GM23248 (cell line): Measurements from ENCODE around the gene OR51A7. TPM values are rescaled to one million over a fixed set of nuclear protein-coding genes. Genes with fewer than 3 reads are reported as not detected.
"Not testable (repeated sequence)": the region's sequence is repeated elsewhere in the genome, so short reads cannot be mapped to it uniquely, and the experiment has no call there.

Experiments used
- DNase-seq: peaks from one replicate; pipeline ENCODE4 v3.0.0-alpha.2; 2015
- H2AFZ ChIP-seq: fragments of 200-600 bp; sonication (generic); 2 replicates; pipeline ENCODE4 v1.6.1; 2016; ENCODE audit warnings: antibody characterized with exemption
- H3F3A ChIP-seq: fragments of 200-600 bp; sonication (generic); 2 replicates; pipeline ENCODE4 v1.6.1; 2016; ENCODE audit warnings: mild to moderate bottlenecking, antibody characterized with exemption, mixed run types; ENCODE audit not compliant: insufficient read depth
- H3K27ac ChIP-seq: fragments of 200-600 bp; sonication (generic); 2 replicates; pipeline ENCODE4 v1.5.1; 2016; ENCODE audit warnings: mild to moderate bottlenecking
- H3K27me3 ChIP-seq: fragments of 200-600 bp; sonication (generic); replicated peaks from 2 replicates; pipeline ENCODE4 v1.6.1; 2016; ENCODE audit warnings: mild to moderate bottlenecking; ENCODE audit not compliant: insufficient read depth
- H3K36me3 ChIP-seq: fragments of 200-600 bp; sonication (generic); 2 replicates; pipeline ENCODE4 v1.6.1; 2016; ENCODE audit warnings: low read depth, mild to moderate bottlenecking
- H3K4me1 ChIP-seq: fragments of 200-600 bp; sonication (generic); 2 replicates; pipeline ENCODE4 v1.6.1; 2016; ENCODE audit warnings: mild to moderate bottlenecking; ENCODE audit not compliant: insufficient read depth
- H3K4me2 ChIP-seq: fragments of 200-600 bp; sonication (generic); one replicate; pipeline ENCODE4 v1.6.1; 2016; ENCODE audit warnings: mild to moderate bottlenecking; ENCODE audit not compliant: unreplicated experiment
- H3K4me3 ChIP-seq: fragments of 200-600 bp; sonication (generic); 2 replicates; pipeline ENCODE4 v1.5.1; 2016; ENCODE audit warnings: mild to moderate bottlenecking
- H3K79me2 ChIP-seq: fragments of 200-600 bp; sonication (generic); 2 replicates; pipeline ENCODE4 v1.6.1; 2016; ENCODE audit warnings: mild to moderate bottlenecking; ENCODE audit not compliant: insufficient read depth
- H3K9ac ChIP-seq: fragments of 200-600 bp; sonication (generic); 2 replicates; pipeline ENCODE4 v1.6.1; 2016; ENCODE audit warnings: mild to moderate bottlenecking
- H3K9me2 ChIP-seq: fragments of 200-600 bp; sonication (generic); 2 replicates; pipeline ENCODE4 v1.6.1; 2016; ENCODE audit warnings: mixed run types, mild to moderate bottlenecking, moderate library complexity; ENCODE audit not compliant: insufficient read depth
- H3K9me3 ChIP-seq: fragments of 200-600 bp; sonication (generic); one replicate; pipeline ENCODE4 v1.6.1; 2017; ENCODE audit warnings: low read depth
- H4K20me1 ChIP-seq: fragments of 200-600 bp; sonication (generic); 2 replicates; pipeline ENCODE4 v1.6.0; 2016; ENCODE audit not compliant: insufficient read depth
- EZH2 ChIP-seq: fragments of 200-600 bp; sonication (generic); IDR thresholded peaks from 2 replicates; pipeline ENCODE4 v1.6.1; 2018; ENCODE audit warnings: antibody characterized with exemption, mild to moderate bottlenecking; ENCODE audit not compliant: insufficient read depth, poor library complexity, severe bottlenecking
- EZH2phosphoT487 ChIP-seq: fragments of 200-600 bp; sonication (generic); IDR thresholded peaks from 2 replicates; pipeline ENCODE4 v1.6.1; 2018; ENCODE audit warnings: antibody characterized with exemption, moderate library complexity, mild to moderate bottlenecking, low read depth; ENCODE audit not compliant: insufficient read depth
- WGBS, 2 experiments: methylation state at CpG; one replicate each; pipeline ENCODE4 v1.1.6; 2015 to 2017; ENCODE audit warnings: low lambda C conversion rate in 2 of 2, low coverage in 1 of 2; ENCODE audit errors: missing lambda C conversion rate in 2 of 2; 5-methylcytosine and 5-hydroxymethylcytosine counted together
- in situ Hi-C: fragments of 300-500 bp; cut with MboI; formaldehyde crosslinking; loops from 2 replicates; pipeline ENCODE4 v1.15.0; 2020
- polyA plus RNA-seq: library from polyadenylated mRNA; unstranded; fragments of >200 nt; fragmentation: Nextera tagmentation; extraction: Ambion mirVana; gene quantifications from 2 replicates; pipeline ENCODE4 v1.2.1, GENCODE V29; 2016
- total RNA-seq: library from RNA; depleted of rRNA; stranded (reverse); fragments of >200 nt; shearing (Covaris generic); gene quantifications from 2 replicates; pipeline ENCODE4 v1.2.3, GENCODE V29; 2014; rRNA removed

OR51A7 gene, protein sequence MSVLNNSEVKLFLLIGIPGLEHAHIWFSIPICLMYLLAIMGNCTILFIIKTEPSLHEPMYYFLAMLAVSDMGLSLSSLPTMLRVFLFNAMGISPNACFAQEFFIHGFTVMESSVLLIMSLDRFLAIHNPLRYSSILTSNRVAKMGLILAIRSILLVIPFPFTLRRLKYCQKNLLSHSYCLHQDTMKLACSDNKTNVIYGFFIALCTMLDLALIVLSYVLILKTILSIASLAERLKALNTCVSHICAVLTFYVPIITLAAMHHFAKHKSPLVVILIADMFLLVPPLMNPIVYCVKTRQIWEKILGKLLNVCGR
- total RNA-seq (not detected in 2 replicates), polyA plus RNA-seq (not detected in 2 replicates)

DNA sequence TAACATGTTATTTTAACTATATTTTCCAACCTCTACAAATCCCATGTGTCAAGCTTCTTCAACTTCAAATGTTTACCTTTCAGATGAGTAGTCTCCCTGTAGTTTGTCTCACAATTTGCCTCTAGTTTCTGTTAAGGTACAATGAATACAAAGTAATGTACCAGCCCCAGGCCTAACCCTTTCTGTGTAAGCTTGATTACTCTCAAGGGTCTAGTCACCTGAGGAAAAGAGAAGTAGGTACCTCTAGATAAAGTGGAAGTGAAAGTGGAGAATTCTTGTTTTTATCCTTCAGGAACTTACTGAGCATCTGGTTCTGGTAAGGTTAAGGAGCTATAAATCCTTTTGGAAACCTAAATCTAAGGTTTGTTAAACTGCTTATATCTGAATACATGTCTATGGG is at the start of gene OR51A7:
TSS of gene OR51A7 (plus strand) at position 300 of the 400 bp plus-strand sequence. CDS start 3,587 bp downstream, outside the sequence.
- Histone ChIP-seq H2AFZ (no peak within 1 kb of the TSS), H4K20me1 (no peaks in the 10 kb centered on the region), H3K9me2 (no peaks in the 10 kb centered on the region), H3K9ac (no peak within 1 kb of the TSS), H3K4me1 (no peaks in the 10 kb centered on the region), H3K9me3 (no peaks in the 10 kb centered on the region), H3K36me3 (no peaks in the 10 kb centered on the region), H3F3A (no peaks in the 10 kb centered on the region), H3K79me2 (no peaks in the 10 kb centered on the region), H3K4me2 (no peak within 1 kb of the TSS), H3K4me3 (no peak within 1 kb of the TSS), H3K27ac (no peak within 1 kb of the TSS), H3K27me3 (no peaks in the 10 kb centered on the region)
- in situ Hi-C loops = no loop called here
- TF ChIP-seq EZH2phosphoT487 (no peak), EZH2 (no peak)
- DNase-seq = no peak

DNA sequence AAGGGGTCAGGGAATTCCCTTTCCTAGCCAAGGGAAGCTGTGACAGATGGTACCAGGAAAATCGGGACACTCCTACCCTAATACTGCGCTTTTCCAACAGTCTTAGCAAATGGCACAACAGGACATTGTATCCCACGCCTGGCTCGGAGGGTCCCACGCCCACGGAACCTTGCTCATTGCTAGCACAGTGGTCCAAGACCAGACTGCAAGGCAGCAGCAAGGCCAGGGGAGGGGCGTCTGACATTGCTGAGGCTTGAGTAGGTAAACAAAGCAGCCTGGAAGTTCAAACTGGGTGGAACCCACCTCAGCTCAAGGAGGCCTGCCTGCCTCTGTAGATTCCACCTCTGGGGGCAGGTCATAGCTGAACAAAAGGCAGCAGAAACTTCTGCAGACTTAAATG is 49.3 kb upstream of the OR51A7 start:
- WGBS, 2 experiments = 35 to 45% methylated on average over 7 of the region's 7 CpGs
- H3F3A ChIP-seq, H3K27me3 ChIP-seq, H3K79me2 ChIP-seq, H3K4me1 ChIP-seq, in situ Hi-C loops, H3K4me3 ChIP-seq, H3K9me3 ChIP-seq, H2AFZ ChIP-seq, H3K4me2 ChIP-seq, DNase-seq, H3K9me2 ChIP-seq, H3K36me3 ChIP-seq, H4K20me1 ChIP-seq, H3K9ac ChIP-seq, H3K27ac ChIP-seq: not testable (repeated sequence)

DNA sequence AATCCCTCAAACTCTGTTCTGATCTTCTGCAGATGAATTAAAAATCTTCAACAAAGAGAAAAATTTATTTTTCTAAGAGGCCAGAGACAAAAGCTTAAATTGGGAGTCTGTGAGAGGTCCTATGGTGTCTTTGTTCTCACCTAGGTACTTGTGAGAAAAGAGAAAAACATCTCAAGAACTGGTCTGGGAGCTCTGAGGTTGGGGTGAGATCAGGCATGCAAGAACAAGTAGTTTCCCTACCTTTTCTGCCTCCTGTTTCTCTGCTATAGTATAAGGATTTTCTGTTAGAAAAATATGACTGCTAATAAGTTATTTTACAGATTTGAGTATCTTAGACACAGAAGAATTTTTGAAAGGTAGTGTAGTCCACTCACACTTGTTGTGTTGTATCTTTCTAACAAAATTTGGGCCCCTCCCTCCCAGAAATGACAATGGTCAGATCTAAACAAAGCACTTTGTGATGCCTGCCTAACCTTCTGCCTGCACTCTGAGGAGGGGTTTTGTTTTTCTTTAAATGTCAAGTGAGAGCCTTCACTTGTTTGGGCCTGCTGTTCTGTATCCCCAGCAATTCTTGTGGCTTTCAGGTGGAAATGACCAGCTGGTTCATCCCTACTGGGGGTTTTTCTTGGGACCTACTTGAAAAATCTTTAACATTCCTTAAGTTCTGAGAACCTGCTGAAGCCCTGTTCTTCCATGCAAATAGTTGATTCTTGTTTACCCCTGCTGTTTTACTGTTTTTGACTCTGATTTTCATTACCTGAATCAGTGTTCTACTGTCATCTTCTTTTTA is 40.9 kb upstream of the OR51A7 start:
- TF ChIP-seq EZH2 = no peak
- no peak for TF ChIP-seq EZH2phosphoT487
- H2AFZ ChIP-seq = no peak overlapping the region
- H3K36me3 ChIP-seq = no peaks in the 10 kb centered on the region
- no peaks in the 10 kb centered on the region for H3K27me3 ChIP-seq
- H3K79me2 ChIP-seq = no peaks in the 10 kb centered on the region
- H3K4me1 ChIP-seq = no peaks in the 10 kb centered on the region
- no peak overlapping the region for H3K4me2 ChIP-seq
- H3K9me3 ChIP-seq = peaks cover 6% of the 10 kb centered on the region
- H3K4me3 ChIP-seq = no peak overlapping the region
- no peaks in the 10 kb centered on the region for H3F3A ChIP-seq
- no peaks in the 10 kb centered on the region for H4K20me1 ChIP-seq
- H3K9me2 ChIP-seq = no peaks in the 10 kb centered on the region
- in situ Hi-C loops = no loop called here
- DNase-seq = no peak
- no peak overlapping the region for H3K9ac ChIP-seq
- no peak overlapping the region for H3K27ac ChIP-seq

DNA sequence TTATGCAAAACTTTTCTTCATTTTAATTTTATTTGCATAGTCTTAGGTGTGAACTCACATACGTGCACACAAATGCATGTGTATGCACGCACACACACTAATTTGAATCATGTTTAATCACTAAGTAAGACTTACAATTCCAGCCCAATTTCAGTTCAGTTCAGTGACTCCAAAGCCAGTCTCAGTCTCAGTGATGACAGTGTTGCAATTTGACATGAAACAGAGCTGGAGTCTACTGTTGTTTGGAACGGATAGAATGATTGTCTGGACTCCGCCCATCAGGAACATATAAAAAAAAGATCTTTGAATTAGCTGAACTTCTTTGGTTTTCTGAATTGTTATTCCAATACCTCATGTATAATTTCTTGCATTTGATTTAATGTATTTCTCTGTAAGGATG is 39.7 kb upstream of the OR51A7 start:
- no peak overlapping the region for H3K27ac ChIP-seq
- H3K4me3 ChIP-seq = no peak overlapping the region
- H4K20me1 ChIP-seq = no peaks in the 10 kb centered on the region
- DNase-seq = no peak
- H3K27me3 ChIP-seq = no peaks in the 10 kb centered on the region
- no peaks in the 10 kb centered on the region for H3F3A ChIP-seq
- 2 to 3% methylated on average over 4 of the region's 4 CpGs for WGBS, 2 experiments
- H3K36me3 ChIP-seq = no peaks in the 10 kb centered on the region
- no peaks in the 10 kb centered on the region for H3K79me2 ChIP-seq
- no peaks in the 10 kb centered on the region for H3K9me2 ChIP-seq
- peaks cover 6% of the 10 kb centered on the region for H3K9me3 ChIP-seq
- H2AFZ ChIP-seq = no peak overlapping the region
- no peak overlapping the region for H3K4me2 ChIP-seq
- no peak for TF ChIP-seq EZH2phosphoT487
- in situ Hi-C loops = no loop called here
- no peaks in the 10 kb centered on the region for H3K4me1 ChIP-seq
- no peak overlapping the region for H3K9ac ChIP-seq

DNA sequence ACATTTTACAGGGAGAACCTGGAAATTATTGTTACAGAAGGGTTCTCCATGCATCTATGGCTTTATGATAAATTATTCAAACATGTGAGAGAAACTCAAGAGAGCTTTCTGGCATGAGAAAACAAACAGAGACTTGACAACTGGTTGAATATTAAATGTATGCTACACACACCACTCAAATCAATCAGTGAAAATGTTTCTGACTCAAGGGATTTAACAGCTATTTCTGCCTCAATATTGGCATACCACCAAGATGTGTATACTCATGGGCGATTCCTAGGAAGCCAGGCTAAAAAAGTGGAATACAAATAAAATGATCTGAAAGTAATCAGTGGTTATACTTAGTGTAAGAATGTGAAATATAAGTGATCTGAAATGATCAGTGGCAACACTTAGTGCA is 37.7 kb upstream of the OR51A7 start:
- H4K20me1 ChIP-seq = no peaks in the 10 kb centered on the region
- H3K4me1 ChIP-seq = no peaks in the 10 kb centered on the region
- H3K27ac ChIP-seq = no peak overlapping the region
- WGBS, 2 experiments = 0 to 3% methylated on average over 1 of the region's 1 CpG
- TF ChIP-seq EZH2phosphoT487 (no peak), EZH2 (no peak)
- H3K4me2 ChIP-seq = no peak overlapping the region
- no peak for DNase-seq
- no peaks in the 10 kb centered on the region for H3K36me3 ChIP-seq
- H3K9me2 ChIP-seq = no peaks in the 10 kb centered on the region
- H3F3A ChIP-seq = no peaks in the 10 kb centered on the region
- H3K9ac ChIP-seq = no peak overlapping the region
- H3K27me3 ChIP-seq = no peaks in the 10 kb centered on the region
- peaks cover 6% of the 10 kb centered on the region for H3K9me3 ChIP-seq
- in situ Hi-C loops = no loop called here
- H3K4me3 ChIP-seq = no peak overlapping the region
- no peaks in the 10 kb centered on the region for H3K79me2 ChIP-seq
- no peak overlapping the region for H2AFZ ChIP-seq
